ENCODE results near the gene MRPL4. TPM values are rescaled to one million over a fixed set of nuclear protein-coding genes. Genes with fewer than 3 reads are reported as not detected.
"Not testable (repeated sequence)": the region's sequence is repeated elsewhere in the genome, so short reads cannot be mapped to it uniquely, and the experiment has no call there.

Gene MRPL4
- total RNA-seq, 1 experiment from 2014 or later: 112 TPM

GRCh38 chr19:10237702-10238101 lies 14.3 kb upstream of the MRPL4 start (continued):
- no peak for TF ChIP-seq ARID4B (CRISPR knock-in tag; IDR thresholded peaks at IDR 0.05; ENCODE audit: borderline replicate concordance)

GRCh38 chr19:10238172-10238783 lies 13.7 kb upstream of the MRPL4 start:
- no peak for ATAC-seq
- peaks cover 6% of the 10 kb centered on the region for H3K4me1 Mint-ChIP-seq
- H3K27me3 Mint-ChIP-seq (ENCODE audit: low read depth): no peaks in the 10 kb centered on the region
- no peak for DNase-seq (ENCODE audit: low spot score)
- no peak overlapping the region for H3K4me3 Mint-ChIP-seq
- no peaks in the 10 kb centered on the region for H3K36me3 Mint-ChIP-seq
- no peak overlapping the region for H3K27ac Mint-ChIP-seq
- TF ChIP-seq MXD4 (CRISPR knock-in tag; IDR thresholded peaks at IDR 0.05; ENCODE audit: borderline replicate concordance) (no peak), GTF2I (CRISPR knock-in tag; conservative IDR thresholded peaks at IDR 0.05) (no peak), ELF4 (CRISPR knock-in tag; IDR thresholded peaks at IDR 0.05; ENCODE audit: low read depth) (no peak), ZNF219 (CRISPR knock-in tag; IDR thresholded peaks at IDR 0.05; ENCODE audit: borderline replicate concordance) (no peak), JUN (CRISPR knock-in tag; IDR thresholded peaks at IDR 0.05) (no peak), PREB (CRISPR knock-in tag; IDR thresholded peaks at IDR 0.05; ENCODE audit: borderline replicate concordance) (no peak), ZNF671 (CRISPR knock-in tag; IDR thresholded peaks at IDR 0.05) (no peak), AR (CRISPR knock-in tag; IDR thresholded peaks at IDR 0.05) (no peak), RORB (CRISPR knock-in tag; IDR thresholded peaks at IDR 0.05) (no peak), NR2C2 (CRISPR knock-in tag; IDR thresholded peaks at IDR 0.05) (no peak), HMGXB4 (CRISPR knock-in tag; IDR thresholded peaks at IDR 0.05) (no peak), EMX1 (CRISPR knock-in tag; IDR thresholded peaks at IDR 0.05) (no peak), ZBTB21 (CRISPR knock-in tag; IDR thresholded peaks at IDR 0.05; ENCODE audit: borderline replicate concordance) (no peak), RELA (CRISPR knock-in tag; IDR thresholded peaks at IDR 0.05; ENCODE audit: borderline replicate concordance) (no peak), ZNF121 (CRISPR knock-in tag; IDR thresholded peaks at IDR 0.05) (no peak), PRRX2 (CRISPR knock-in tag; IDR thresholded peaks at IDR 0.05) (no peak)
- no peaks in the 10 kb centered on the region for H3K9me3 Mint-ChIP-seq
- ChIA-PET POLR2A (no interaction called here), CTCF (interaction anchor here (0.7 to 1.5 kb wide), 3 partner anchors 9 to 90 kb away, joined by 3 to 5 read pairs (median 4); no protein-coding TSS in a partner anchor)

- H3K36me3 Mint-ChIP-seq; H3K4me3 Mint-ChIP-seq; ATAC-seq; DNase-seq (ENCODE audit: low spot score); H3K27ac Mint-ChIP-seq; H3K9me3 Mint-ChIP-seq; H3K27me3 Mint-ChIP-seq (ENCODE audit: low read depth); H3K4me1 Mint-ChIP-seq; POLR2A ChIA-PET: not testable (repeated sequence)
- CTCF ChIA-PET: interaction anchor here (1.9 to 2.1 kb wide), 2 partner anchors 14 to 17 kb away, joined by 7 to 10 read pairs; no protein-coding TSS in a partner anchor
Observed at GRCh38 chr19:10241826-10242449, 10.1 kb upstream of the MRPL4 start.

Measured in WTC11 (cell line).